OCI-LY7 (cell line): Measurements from ENCODE around the gene TBC1D10A. TPM values are rescaled to one million over a fixed set of nuclear protein-coding genes. Genes with fewer than 3 reads are reported as not detected.
A peak's percentile ranks its signal among the peaks of the same experiment; 100 is the strongest.

ENCODE experiments used
- BruUV-seq: library from RNA; stranded (reverse); fragments of 400-500 nt; replicated peaks from 2 replicates; lab custom pipeline; 2021; lab: Mats Ljungman, UMichigan
- CTCF ChIA-PET: fragments of 300-600 bp; sonication (Branson Sonifier 250); formaldehyde crosslinking; loops from one replicate; lab custom pipeline; 2022; ENCODE audit warnings: antibody characterized with exemption; ENCODE audit not compliant: unreplicated experiment; lab: Charles Lee
- POLR2A ChIA-PET: fragments of 300-600 bp; sonication (Branson Sonifier 250); formaldehyde crosslinking; loops from one replicate; lab custom pipeline; 2022; ENCODE audit warnings: antibody characterized with exemption; lab: Charles Lee
- DNase-seq: peaks from one replicate; pipeline ENCODE4 v3.0.0-alpha.2; 2015; ENCODE audit warnings: low spot score
- H2AFZ ChIP-seq: fragments of 200-600 bp; sonication (generic), shearing (Covaris generic); 2 replicates; pipeline ENCODE4 v1.6.1; 2014; ENCODE audit warnings: mild to moderate bottlenecking, antibody characterized with exemption, low read length, moderate library complexity
- H3K27ac ChIP-seq: fragments of 200-600 bp; sonication (generic); 2 replicates; pipeline ENCODE4 v1.5.1; 2014; ENCODE audit warnings: mixed run types, low read depth, mild to moderate bottlenecking, moderate library complexity, low read length, inconsistent platforms; ENCODE audit not compliant: poor library complexity, severe bottlenecking
- H3K36me3 ChIP-seq: fragments of 200-600 bp; sonication (generic); 2 replicates; pipeline ENCODE4 v1.6.1; 2014; ENCODE audit warnings: mild to moderate bottlenecking, antibody characterized with exemption, low read length, moderate library complexity, mixed read lengths; ENCODE audit not compliant: insufficient read depth
- H3K4me1 ChIP-seq: fragments of 200-600 bp; sonication (generic); 2 replicates; pipeline ENCODE4 v1.5.1; 2014; ENCODE audit warnings: mild to moderate bottlenecking, low read length; ENCODE audit not compliant: insufficient read depth, poor library complexity, severe bottlenecking
- H3K4me2 ChIP-seq: fragments of 200-600 bp; sonication (generic); 2 replicates; pipeline ENCODE4 v1.6.1; 2014; ENCODE audit warnings: mild to moderate bottlenecking, low read length
- H3K4me3 ChIP-seq: fragments of 200-600 bp; sonication (generic); 2 replicates; pipeline ENCODE4 v1.5.1; 2014; ENCODE audit warnings: mild to moderate bottlenecking, low read depth, low read length; ENCODE audit not compliant: poor library complexity, severe bottlenecking
- H3K79me2 ChIP-seq: fragments of 200-600 bp; sonication (generic); 2 replicates; pipeline ENCODE4 v1.6.1; 2016; ENCODE audit warnings: low read depth, mild to moderate bottlenecking, low read length, moderate library complexity, mixed read lengths; ENCODE audit not compliant: insufficient read depth
- H3K9me2 ChIP-seq: fragments of 200-600 bp; sonication (generic); 2 replicates; pipeline ENCODE4 v1.6.1; 2016; ENCODE audit warnings: mild to moderate bottlenecking, low read length, mixed read lengths; ENCODE audit not compliant: insufficient read depth
- H3K9me3 ChIP-seq: fragments of 200-600 bp; sonication (generic); 2 replicates; pipeline ENCODE4 v1.6.1; 2014; ENCODE audit warnings: mild to moderate bottlenecking, mixed run types, low read length, mixed read lengths
- H4K20me1 ChIP-seq: fragments of 200-600 bp; sonication (generic); 2 replicates; pipeline ENCODE4 v1.6.1; 2014; ENCODE audit warnings: mild to moderate bottlenecking, antibody characterized with exemption, low read length, moderate library complexity, mixed read lengths; ENCODE audit not compliant: insufficient read depth
- CTCF ChIP-seq: fragments of 200-600 bp; sonication (generic); conservative IDR thresholded peaks from 2 replicates; pipeline ENCODE4 v1.5.1; 2014; ENCODE audit warnings: mild to moderate bottlenecking, antibody characterized with exemption, low read length, moderate library complexity, mixed read lengths
- EZH2phosphoT487 ChIP-seq: fragments of 200-600 bp; sonication (generic); IDR thresholded peaks from 2 replicates; pipeline ENCODE4 v1.6.1; 2018; ENCODE audit warnings: low read depth, borderline replicate concordance, mild to moderate bottlenecking, mixed run types, antibody characterized with exemption, low read length, moderate library complexity, mixed read lengths
- intact Hi-C: fragments of 100-400 bp; cut with micrococcal nuclease; formaldehyde crosslinking; loops from one replicate; pipeline ENCODE4 v1.10.0; 2022; ENCODE audit not compliant: unreplicated experiment
- total RNA-seq, 2 experiments: library from RNA; depleted of rRNA in 1 of 2; stranded (reverse); fragments of >200 nt in 1 of 2; shearing (Covaris generic) in 1 of 2; gene quantifications; 2 replicates each; pipeline ENCODE4 v1.2.3, GENCODE V29; 2014 to 2022

Gene TBC1D10A
- total RNA-seq, 2 experiments from 2014 or later, result 15.1 to 16.2 TPM

- Histone ChIP-seq H3K36me3 (peaks cover 14% of the 10 kb centered on the region; the same call in 1 of the 2 replicates), H3K9me3 (no peaks in the 10 kb centered on the region), H2AFZ (no peak overlapping the region), H3K9me2 (no peaks in the 10 kb centered on the region), H3K4me1 (peaks cover 33% of the 10 kb centered on the region), H3K4me3 (peak overlapping the region; percentile 90), H3K27ac (no peak overlapping the region), H3K4me2 (peak overlapping the region; percentile 77), H4K20me1 (no peaks in the 10 kb centered on the region), H3K79me2 (no peaks in the 10 kb centered on the region)
- no peak for DNase-seq
- no peak for TF ChIP-seq EZH2phosphoT487
- TF ChIP-seq CTCF, result no peak
- ChIA-PET POLR2A (interaction anchor here (0.8 kb wide), 1 partner anchor 446 kb away, joined by 4 read pairs; no protein-coding TSS in a partner anchor), CTCF (interaction anchor here (1.7 kb wide), 1 partner anchor 38 kb away, joined by 5 read pairs; no protein-coding TSS in a partner anchor)
- intact Hi-C loops, result loop anchor here (2.0 kb wide), 1 partner anchor 61 kb away; the partner anchor contains the start of gene RNF215
- no TSS peak for BruUV-seq
These were observed 952 bp downstream of the TBC1D10A start for GRCh38 chr22:30325724-30326254.

- peak overlapping the region; percentile 90 for H3K4me3 ChIP-seq
- H3K36me3 ChIP-seq, result peaks cover 9% of the 10 kb centered on the region; the same call in 1 of the 2 replicates
- TF ChIP-seq EZH2phosphoT487 (no peak), CTCF (no peak)
- H3K79me2 ChIP-seq, result no peaks in the 10 kb centered on the region
- H3K9me3 ChIP-seq, result no peaks in the 10 kb centered on the region
- CTCF ChIA-PET, result no interaction called here
- peaks cover 33% of the 10 kb centered on the region for H3K4me1 ChIP-seq
- POLR2A ChIA-PET, result interaction anchor here (0.8 kb wide), 1 partner anchor 446 kb away, joined by 4 read pairs; no protein-coding TSS in a partner anchor
- no peak overlapping the region for H3K27ac ChIP-seq
- no peaks in the 10 kb centered on the region for H3K9me2 ChIP-seq
- H3K4me2 ChIP-seq, result peak overlapping the region; percentile 77
- H4K20me1 ChIP-seq, result no peaks in the 10 kb centered on the region
- DNase-seq, result no peak
- no TSS peak for BruUV-seq
- intact Hi-C loops, result no loop called here
- no peak overlapping the region for H2AFZ ChIP-seq
These were observed 1.5 kb downstream of the TBC1D10A start for GRCh38 chr22:30325065-30325720.
